Liver (tissue), 9 donors: ENCODE measurements around the gene THSD4. TPM values are rescaled to one million over a fixed set of nuclear protein-coding genes. Genes with fewer than 3 reads are reported as not detected.

Source experiments
- DNase-seq: peaks from one replicate; pipeline ENCODE4 v3.0.0-alpha.2; 2017; ENCODE audit warnings: low spot score
- H3K27ac ChIP-seq, 2 donors: one replicate each; pipeline ENCODE4 v1.7.0; 2013; ENCODE audit warnings: inconsistent platforms in 2 of 2, low read length in 2 of 2, control low read depth in 1 of 2, low read depth in 1 of 2, mild to moderate bottlenecking in 1 of 2
- H3K27me3 ChIP-seq, 4 donors: one replicate each; pipeline versions ENCODE4 v1.6.1 to v1.7.0; 2013; ENCODE audit warnings: low read length in 3 of 4, inconsistent platforms in 1 of 4, mild to moderate bottlenecking in 1 of 4, moderate library complexity in 1 of 4; ENCODE audit not compliant: control insufficient read depth in 4 of 4, insufficient read depth in 4 of 4
- H3K36me3 ChIP-seq, 4 donors: one replicate each; pipeline versions ENCODE4 v1.6.1 to v1.7.0; 2013; ENCODE audit warnings: low read length in 3 of 4, mild to moderate bottlenecking in 3 of 4, low read depth in 1 of 4, moderate library complexity in 1 of 4; ENCODE audit not compliant: control insufficient read depth in 4 of 4, insufficient read depth in 3 of 4
- H3K4me1 ChIP-seq, 4 donors: one replicate each; pipeline versions ENCODE4 v1.6.1 to v1.7.0; 2013; ENCODE audit warnings: low read length in 3 of 4, mild to moderate bottlenecking in 3 of 4, moderate library complexity in 1 of 4; ENCODE audit not compliant: control insufficient read depth in 4 of 4, insufficient read depth in 4 of 4
- H3K4me3 ChIP-seq, 3 donors: one replicate each; pipeline versions ENCODE4 v1.6.1 to v1.7.0; 2013; ENCODE audit warnings: low read length in 3 of 3, control low read depth in 1 of 3, low read depth in 1 of 3, mild to moderate bottlenecking in 1 of 3
- H3K9ac ChIP-seq, 2 donors: one replicate each; pipeline ENCODE4 v1.7.0; 2013; ENCODE audit warnings: low read length in 2 of 2, mild to moderate bottlenecking in 2 of 2, moderate library complexity in 2 of 2, control low read depth in 1 of 2, low read depth in 1 of 2
- H3K9me3 ChIP-seq, 4 donors: one replicate each; pipeline versions ENCODE4 v1.6.1 to v1.7.0; 2013; ENCODE audit warnings: low read length in 3 of 4; ENCODE audit not compliant: control insufficient read depth in 4 of 4
- CTCF ChIP-seq: fragments of 150-350 bp; IDR thresholded peaks from 2 replicates; pipeline ENCODE4 v1.5.1; 2017; ENCODE audit warnings: improper control_type of control experiment, low read depth, low read length; ENCODE audit not compliant: missing input control
- EGR1 ChIP-seq, 2 donors: IDR thresholded peaks; 2 replicates each; pipeline ENCODE4 v1.6.1; 2016 to 2018; ENCODE audit warnings: antibody characterized with exemption in 2 of 2, low read depth in 2 of 2
- FOXA1 ChIP-seq: IDR thresholded peaks from 2 replicates; pipeline ENCODE4 v1.6.1; 2016; ENCODE audit warnings: antibody characterized with exemption
- GABPA ChIP-seq, 2 donors: IDR thresholded peaks in 1 of 2; conservative IDR thresholded peaks in 1 of 2; 2 replicates each; pipeline ENCODE4 v1.6.1; 2016; ENCODE audit warnings: antibody characterized with exemption in 2 of 2, mild to moderate bottlenecking in 1 of 2, moderate library complexity in 1 of 2
- HNF4G ChIP-seq: IDR thresholded peaks from 2 replicates; pipeline ENCODE4 v1.6.1; 2016; ENCODE audit warnings: antibody characterized with exemption
- JUND ChIP-seq, 2 donors: IDR thresholded peaks; 2 replicates each; pipeline ENCODE4 v1.6.1; 2016; ENCODE audit warnings: antibody characterized with exemption in 2 of 2
- REST ChIP-seq: IDR thresholded peaks from 2 replicates; pipeline ENCODE4 v1.6.1; 2016; ENCODE audit warnings: antibody characterized with exemption, mild to moderate bottlenecking
- RXRA ChIP-seq, 2 donors: IDR thresholded peaks; 2 replicates each; pipeline ENCODE4 v1.6.1; 2017 to 2018; ENCODE audit warnings: antibody characterized with exemption in 2 of 2, mild to moderate bottlenecking in 1 of 2
- YY1 ChIP-seq: IDR thresholded peaks from 2 replicates; pipeline ENCODE4 v1.6.1; 2016; ENCODE audit warnings: antibody characterized with exemption, mild to moderate bottlenecking
- WGBS: extraction: QIAGEN DNeasy Blood & Tissue Kit; methylation state at CpG from one replicate; pipeline ENCODE4 v1.1.7; 2013; 5-methylcytosine and 5-hydroxymethylcytosine counted together
- polyA plus RNA-seq, 2 donors: library from polyadenylated mRNA; stranded (reverse) in 1 of 2; unstranded in 1 of 2; fragments of 200-250 nt in 1 of 2; fragments of >200 nt in 1 of 2; fragmentation: Nextera tagmentation in 1 of 2; extraction: Ambion mirVana in 1 of 2; gene quantifications; one replicate each; pipeline versions ENCODE4 v1.2.1 to v1.2.3, GENCODE V29; 2013 to 2015
- total RNA-seq, 2 donors: library from RNA; depleted of rRNA; stranded (reverse); fragments of >200 nt; gene quantifications; one replicate each; pipeline ENCODE4 v1.2.3, GENCODE V29; 2014
- donor health status: healthy.
- donor health status: healthy.
- donor health status: healthy.
- donor health status: healthy.
- donor health status: healthy.

The THSD4 gene
- total and polyA plus RNA-seq, 4 donors: 0.23 to 11.5 (median 1.9) TPM

GRCh38 chr15:71079208-71080044, 35.8 kb upstream of the THSD4 start (continued):
- TF ChIP-seq CTCF: no peak
- no peak for TF ChIP-seq HNF4G
- TF ChIP-seq RXRA (IDR thresholded peaks at IDR 0.05): no peak
- TF ChIP-seq JUND (IDR thresholded peaks at IDR 0.05): no peak
- no peak for TF ChIP-seq FOXA1

GRCh38 chr15:71080166-71080565, 35.1 kb upstream of the THSD4 start:
- 80% methylated on average over 7 of the region's 7 CpGs for WGBS
- H3K27ac ChIP-seq: no peak overlapping the region
- no peaks in the 10 kb centered on the region for H3K4me1 ChIP-seq

More at GRCh38 chr15:71080166-71080565, 35.1 kb upstream of the THSD4 start:
- Histone ChIP-seq H3K27me3 (no peaks in the 10 kb centered on the region), H3K36me3 (no peaks in the 10 kb centered on the region), H3K9ac (no peak overlapping the region), H3K9me3 (peaks cover 0 to 2% (median 0%) of the 10 kb centered on the region in 4 donors), H3K4me3 (no peak overlapping the region)
- TF ChIP-seq YY1 (no peak), GABPA (IDR thresholded peaks at IDR 0.05 in 1 of 2, conservative IDR thresholded peaks at IDR 0.05 in 1 of 2) (no peak), EGR1 (IDR thresholded peaks at IDR 0.05; ENCODE audit: low read depth in 2 of 2) (no peak), REST (no peak), RXRA (IDR thresholded peaks at IDR 0.05) (no peak), CTCF (no peak)
- DNase-seq: no peak
